HEK293 (cell line): ENCODE results near the gene CTPS2.

Experiments used
- CTCF ChIA-PET: fragments of 350-600 bp; formaldehyde crosslinking; extraction: SDS; loops from one replicate; lab custom pipeline; 2021; ENCODE audit warnings: antibody characterized with exemption; lab: Yijun Ruan, JAX
- POLR2A ChIA-PET: fragments of 300-600 bp; formaldehyde crosslinking; extraction: SDS; loops from one replicate; lab custom pipeline; 2020; ENCODE audit warnings: antibody characterized with exemption, inconsistent platforms; lab: Yijun Ruan, JAX
- H3K27ac ChIP-seq: fragments of 200-500 bp; sonication (Bioruptor generic); 2 replicates; pipeline ENCODE4 v1.5.1; 2014; ENCODE audit warnings: low read depth, low read length, control low read depth, inconsistent platforms; ENCODE audit errors: extremely low read depth
- H3K36me3 ChIP-seq, 2 experiments: fragments of 200-500 bp in 1 of 2; sonication (Bioruptor generic) in 1 of 2; 1 replicate in 1 of 2; 2 replicates in 1 of 2; pipeline ENCODE4 v1.5.1; 2014 to 2017; ENCODE audit warnings: inconsistent platforms in 2 of 2, low read length in 2 of 2; ENCODE audit not compliant: control insufficient read depth in 2 of 2, insufficient read depth in 1 of 2
- H3K4me1 ChIP-seq: fragments of 200-500 bp; sonication (Bioruptor generic); 2 replicates; pipeline ENCODE4 v1.5.1; 2014; ENCODE audit warnings: mild to moderate bottlenecking, low read length, inconsistent platforms; ENCODE audit not compliant: control insufficient read depth, insufficient read depth
- H3K4me3 ChIP-seq: 2 replicates; pipeline ENCODE4 v1.5.1; 2011; ENCODE audit warnings: low read depth, mild to moderate bottlenecking, control low read depth, low read length, moderate library complexity
- H3K9me3 ChIP-seq: fragments of 200-500 bp; sonication (Bioruptor generic); 2 replicates; pipeline ENCODE4 v1.5.1; 2014; ENCODE audit warnings: low read depth, low read length, inconsistent platforms; ENCODE audit not compliant: control insufficient read depth, insufficient read depth
- GFI1B ChIP-seq: fragments of 450-650 bp; formaldehyde crosslinking; IDR thresholded peaks from 2 replicates; pipeline ENCODE4 v1.5.1; 2016; ENCODE audit warnings: missing biosample characterization, missing genetic modification characterization
- HOXC10 ChIP-seq: sonication (generic); formaldehyde crosslinking; IDR thresholded peaks from 2 replicates; pipeline ENCODE4 v1.8.1; 2023; ENCODE audit warnings: mild to moderate bottlenecking, missing genetic modification reagents
- MEIS1 ChIP-seq: sonication (generic); formaldehyde crosslinking; IDR thresholded peaks from 2 replicates; pipeline ENCODE4 v1.8.1; 2022; ENCODE audit warnings: missing genetic modification reagents, mild to moderate bottlenecking, borderline replicate concordance
- OVOL3 ChIP-seq: fragments of 450-650 bp; formaldehyde crosslinking; IDR thresholded peaks from 2 replicates; pipeline ENCODE4 v1.5.1; 2016; ENCODE audit warnings: missing biosample characterization, missing genetic modification characterization
- TSHZ1 ChIP-seq: fragments of 450-650 bp; formaldehyde crosslinking; IDR thresholded peaks from 2 replicates; pipeline ENCODE4 v1.5.1; 2016; ENCODE audit warnings: missing biosample characterization, missing genetic modification characterization, borderline replicate concordance
- ZFHX2 ChIP-seq: fragments of 450-650 bp; formaldehyde crosslinking; conservative IDR thresholded peaks from 2 replicates; pipeline ENCODE4 v1.5.1; 2016; ENCODE audit warnings: missing biosample characterization, missing genetic modification characterization
- ZNF114 ChIP-seq: fragments of 450-650 bp; formaldehyde crosslinking; IDR thresholded peaks from 2 replicates; pipeline ENCODE4 v1.5.0; 2017; ENCODE audit warnings: missing biosample characterization, missing genetic modification characterization
- ZNF140 ChIP-seq: fragments of 450-650 bp; formaldehyde crosslinking; IDR thresholded peaks from 2 replicates; pipeline ENCODE4 v1.5.1; 2016; ENCODE audit warnings: missing biosample characterization, missing genetic modification characterization
- ZNF223 ChIP-seq: fragments of 450-650 bp; formaldehyde crosslinking; IDR thresholded peaks from 2 replicates; pipeline ENCODE4 v1.5.1; 2016; ENCODE audit warnings: missing biosample characterization, missing genetic modification characterization
- ZNF280D ChIP-seq: fragments of 450-650 bp; formaldehyde crosslinking; IDR thresholded peaks from 2 replicates; pipeline ENCODE4 v1.5.1; 2016; ENCODE audit warnings: missing biosample characterization, missing genetic modification characterization
- ZNF501 ChIP-seq: fragments of 450-650 bp; formaldehyde crosslinking; IDR thresholded peaks from 2 replicates; pipeline ENCODE4 v1.5.1; 2016; ENCODE audit warnings: missing biosample characterization, missing genetic modification characterization

Gene CTPS2

GRCh38 chrX:16651391-16652024 is 61.0 kb downstream of the CTPS2 start (continued):
- TF ChIP-seq TSHZ1 (tag by site-specific recombination): no peak

GRCh38 chrX:16649858-16650257 is 62.6 kb downstream of the CTPS2 start, which contains the start of gene S100G:
S100G (plus strand) TSS chrX:16650158; CDS start chrX:16651007, 849 bp downstream.
- ChIA-PET POLR2A (interaction anchor here (0.8 kb wide), 1 partner anchor 62 kb away, joined by 3 read pairs; the partner anchor contains the start of gene CTPS2), CTCF (interaction anchor here (0.5 to 0.6 kb wide), 2 partner anchors 18 to 40 kb away, joined by 3 to 4 read pairs; no protein-coding TSS in a partner anchor)

GRCh38 chrX:16646366-16647138 is 65.9 kb downstream of the CTPS2 start:
- H3K4me3 ChIP-seq: no peak overlapping the region
- no peak for TF ChIP-seq ZNF280D
- TF ChIP-seq GFI1B (tag by site-specific recombination): no peak
- TF ChIP-seq ZNF140 (tag by site-specific recombination): no peak
- no peak for TF ChIP-seq OVOL3 (tag by site-specific recombination)
- TF ChIP-seq ZNF501 (tag by site-specific recombination): no peak
- TF ChIP-seq MEIS1 (CRISPR knock-in tag): no peak
- ChIA-PET POLR2A (no interaction called here), CTCF (no interaction called here)
- no peak overlapping the region for H3K27ac ChIP-seq
- no peaks in the 10 kb centered on the region for H3K9me3 ChIP-seq
- H3K36me3 ChIP-seq: peaks cover under 1 to 4% of the 10 kb centered on the region in 2 experiments; a peak in 2 of 3 replicates
- H3K4me1 ChIP-seq: no peaks in the 10 kb centered on the region

More at GRCh38 chrX:16649858-16650257, 62.6 kb downstream of the CTPS2 start, which contains the start of gene S100G:
- Histone ChIP-seq H3K4me3 (no peak within 1 kb of the TSS), H3K4me1 (no peaks in the 10 kb centered on the region), H3K36me3 (peaks cover 0 to 4% of the 10 kb centered on the region in 2 experiments; a peak in 2 of 3 replicates), H3K9me3 (no peaks in the 10 kb centered on the region)
- TF ChIP-seq HOXC10 (no peak), ZNF223 (tag by site-specific recombination) (no peak)
- TF ChIP-seq, all 188 proteins: peak for 0
- H3K27ac ChIP-seq: no peak within 1 kb of the TSS

- Histone ChIP-seq H3K9me3 (no peaks in the 10 kb centered on the region), H3K4me1 (no peaks in the 10 kb centered on the region), H3K36me3 (peaks cover 3 to 9% of the 10 kb centered on the region in 2 experiments; a peak in 2 of 3 replicates)
- CTCF ChIA-PET: interaction anchor here (0.6 kb wide), 1 partner anchor 13 kb away, joined by 3 read pairs; no protein-coding TSS in a partner anchor
- POLR2A ChIA-PET: no interaction called here
- TF ChIP-seq ZNF114 (tag by site-specific recombination) (no peak), ZFHX2 (tag by site-specific recombination) (peak; percentile 31; the same call in 1 of the 2 replicates)
- TF ChIP-seq, all 188 proteins: peak for 1
- H3K27ac ChIP-seq: no peak overlapping the region
- H3K4me3 ChIP-seq: no peak overlapping the region
Measured at GRCh38 chrX:16643176-16643575, 69.3 kb downstream of the CTPS2 start.
